Mucosa of rectum (tissue), 2 donors: ENCODE measurements around the gene ARL13B.

Experiments used
- H3K27ac ChIP-seq, 2 donors: one replicate each; pipeline ENCODE4 v1.7.0; 2013; ENCODE audit warnings: inconsistent platforms in 2 of 2, low read depth in 2 of 2, low read length in 2 of 2
- H3K27me3 ChIP-seq, 2 donors: one replicate each; pipeline ENCODE4 v1.7.0; 2013; ENCODE audit warnings: low read length in 2 of 2; ENCODE audit not compliant: control insufficient read depth in 2 of 2, insufficient read depth in 2 of 2
- H3K36me3 ChIP-seq, 2 donors: one replicate each; pipeline ENCODE4 v1.7.0; 2013; ENCODE audit warnings: low read length in 2 of 2; ENCODE audit not compliant: control insufficient read depth in 2 of 2, insufficient read depth in 2 of 2
- H3K4me1 ChIP-seq, 2 donors: one replicate each; pipeline ENCODE4 v1.7.0; 2013; ENCODE audit warnings: low read length in 2 of 2, mild to moderate bottlenecking in 1 of 2; ENCODE audit not compliant: control insufficient read depth in 2 of 2, insufficient read depth in 2 of 2
- H3K4me3 ChIP-seq, 2 donors: one replicate each; pipeline ENCODE4 v1.7.0; 2013; ENCODE audit warnings: low read length in 2 of 2
- H3K9ac ChIP-seq, 2 donors: one replicate each; pipeline ENCODE4 v1.7.0; 2013; ENCODE audit warnings: low read length in 2 of 2, low read depth in 1 of 2, mild to moderate bottlenecking in 1 of 2
- H3K9me3 ChIP-seq, 2 donors: one replicate each; pipeline ENCODE4 v1.7.0; 2013; ENCODE audit warnings: low read length in 2 of 2; ENCODE audit not compliant: control insufficient read depth in 2 of 2
- donor health status: healthy.
- donor health status: Normal muscosa, but diverticular disease.

Gene ARL13B

DNA sequence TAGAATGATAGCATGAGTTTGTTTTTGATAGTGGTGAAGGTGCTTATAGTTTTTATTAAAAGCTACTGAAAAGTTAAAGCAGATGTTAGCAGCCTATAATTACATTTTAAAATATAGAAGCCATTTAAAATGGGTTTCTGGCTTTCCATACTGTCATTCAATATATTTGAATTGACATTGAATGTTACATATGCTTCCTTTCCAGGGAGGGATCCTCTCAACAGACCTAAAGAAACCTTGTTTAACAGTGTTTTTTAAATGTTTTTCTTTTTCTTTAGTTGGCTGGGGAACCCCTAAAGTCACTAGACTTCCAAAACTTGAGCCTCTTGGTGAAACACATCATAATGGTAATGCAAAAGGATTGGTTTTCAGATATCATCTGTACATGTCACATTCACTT is 70.6 kb downstream of the ARL13B start:
- H3K27me3 ChIP-seq = no peaks in the 10 kb centered on the region
- no peaks in the 10 kb centered on the region for H3K9me3 ChIP-seq
- H3K4me3 ChIP-seq = no peak overlapping the region
- H3K36me3 ChIP-seq = peaks cover 0 to 3% of the 10 kb centered on the region in 2 donors
- H3K4me1 ChIP-seq = no peaks in the 10 kb centered on the region
- H3K9ac ChIP-seq = no peak overlapping the region
- no peak overlapping the region for H3K27ac ChIP-seq

- Histone ChIP-seq H3K4me1 (peaks cover 11 to 21% of the 10 kb centered on the region in 2 donors), H3K4me3 (no peak overlapping the region), H3K27me3 (no peaks in the 10 kb centered on the region), H3K36me3 (peaks cover 0 to 6% of the 10 kb centered on the region in 2 donors), H3K27ac (no peak overlapping the region), H3K9ac (no peak overlapping the region), H3K9me3 (no peaks in the 10 kb centered on the region)
Observed at GRCh38 chr3:94061297-94061696, 81.3 kb downstream of the ARL13B start.

DNA sequence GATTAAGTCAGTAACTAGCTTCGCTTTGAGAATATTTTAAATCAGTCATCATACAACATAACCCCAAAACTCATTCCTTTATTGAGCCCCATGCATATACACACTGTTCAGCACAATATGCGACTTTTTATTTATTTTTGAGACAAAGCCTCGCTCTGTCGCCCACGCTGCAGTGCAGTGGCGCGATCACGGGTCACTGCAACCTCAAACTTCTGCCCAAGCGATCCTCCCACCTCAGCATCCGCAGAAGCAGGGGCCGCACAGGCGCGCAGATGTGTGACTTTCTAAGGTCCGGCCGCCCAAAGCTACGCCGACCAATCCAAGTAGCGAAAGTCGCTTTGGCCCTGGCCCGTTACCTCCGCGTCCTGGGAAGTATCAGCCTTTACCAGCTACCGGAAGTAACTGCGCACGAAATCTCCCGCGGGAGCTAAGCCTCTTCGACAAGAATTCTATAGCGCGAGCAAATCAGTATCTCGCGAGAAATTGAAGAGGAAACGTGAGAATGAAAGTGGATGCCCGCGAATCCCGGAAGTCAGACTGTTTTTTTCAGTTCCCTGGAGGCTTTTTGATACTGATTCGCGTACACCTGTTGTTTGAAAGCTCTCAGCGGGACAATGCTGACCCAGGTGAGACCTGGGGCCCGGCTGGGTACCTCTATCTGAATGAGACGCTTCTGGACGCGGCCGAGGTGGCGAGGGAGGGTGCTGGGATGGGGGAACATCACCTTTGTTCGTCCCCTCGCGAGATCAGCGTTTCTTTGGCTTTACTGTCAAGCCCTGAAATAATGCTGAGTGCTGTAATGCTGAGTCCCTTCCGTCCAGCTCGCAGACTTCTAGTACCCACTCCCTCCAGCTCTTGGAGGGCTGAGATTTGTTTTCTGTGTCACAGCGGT is 82.8 kb downstream of the ARL13B start, which contains the start of the genes DHFR2 and NSUN3:
Gene DHFR2, minus strand, starts transcription at position 404 of the 892 bp plus-strand sequence. CDS start 1,405 bp downstream, outside the sequence.
Gene NSUN3, plus strand, starts transcription at position 549 of the 892 bp plus-strand sequence. Its CDS starts 66 bp downstream, at position 615.
- Histone ChIP-seq H3K27me3 (no peaks in the 10 kb centered on the region), H3K4me3 (peak within 1 kb of the TSS; percentile 85 to 96), H3K27ac (peak within 1 kb of the TSS; percentile 90 to 95), H3K4me1 (peaks cover 11 to 21% of the 10 kb centered on the region in 2 donors), H3K9me3 (no peaks in the 10 kb centered on the region), H3K9ac (peak within 1 kb of the TSS; percentile 78 to 92), H3K36me3 (peaks cover 9 to 19% of the 10 kb centered on the region in 2 donors)

- Histone ChIP-seq H3K27me3 (no peaks in the 10 kb centered on the region), H3K27ac (peak overlapping the region; percentile 90 to 95), H3K4me3 (peak overlapping the region; percentile 85 to 96), H3K36me3 (peaks cover 11 to 25% of the 10 kb centered on the region in 2 donors), H3K4me1 (peaks cover 11 to 21% of the 10 kb centered on the region in 2 donors), H3K9ac (peak overlapping the region; percentile 78 to 92), H3K9me3 (no peaks in the 10 kb centered on the region)
Observed at GRCh38 chr3:94063496-94064119, 83.7 kb downstream of the ARL13B start.

- Histone ChIP-seq H3K27ac (peak overlapping the region in 1 of 2 donors; percentile 2), H3K4me1 (peaks cover 11 to 25% of the 10 kb centered on the region in 2 donors), H3K36me3 (peaks cover 11 to 25% of the 10 kb centered on the region in 2 donors), H3K27me3 (no peaks in the 10 kb centered on the region), H3K9me3 (no peaks in the 10 kb centered on the region), H3K4me3 (peak overlapping the region; percentile 85 to 96), H3K9ac (no peak overlapping the region)
Observed at GRCh38 chr3:94064243-94064860, 84.4 kb downstream of the ARL13B start.

DNA sequence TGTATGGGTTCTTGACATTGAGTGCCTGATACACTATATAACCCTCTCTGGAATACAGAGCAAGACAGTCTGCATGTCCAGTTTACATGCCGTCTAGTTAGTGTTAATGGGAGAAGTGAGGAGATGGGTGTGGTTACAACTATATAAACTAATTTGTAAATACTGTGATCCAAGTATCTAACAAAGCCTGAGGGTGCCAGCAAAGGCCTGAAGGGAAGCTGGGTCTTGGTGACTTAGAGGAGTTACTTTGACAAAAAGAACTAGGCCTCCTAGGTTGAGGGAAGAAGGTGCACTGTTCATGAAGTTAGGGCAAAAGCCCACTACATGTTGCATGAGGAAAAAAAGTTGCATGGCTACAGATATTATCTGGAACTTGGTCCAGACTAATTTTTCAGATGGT is 85.2 kb downstream of the ARL13B start:
- Histone ChIP-seq H3K9me3 (no peaks in the 10 kb centered on the region), H3K27ac (no peak overlapping the region), H3K4me3 (no peak overlapping the region), H3K27me3 (no peaks in the 10 kb centered on the region), H3K36me3 (peaks cover 11 to 22% of the 10 kb centered on the region in 2 donors), H3K9ac (no peak overlapping the region), H3K4me1 (peaks cover 11 to 25% of the 10 kb centered on the region in 2 donors)

DNA sequence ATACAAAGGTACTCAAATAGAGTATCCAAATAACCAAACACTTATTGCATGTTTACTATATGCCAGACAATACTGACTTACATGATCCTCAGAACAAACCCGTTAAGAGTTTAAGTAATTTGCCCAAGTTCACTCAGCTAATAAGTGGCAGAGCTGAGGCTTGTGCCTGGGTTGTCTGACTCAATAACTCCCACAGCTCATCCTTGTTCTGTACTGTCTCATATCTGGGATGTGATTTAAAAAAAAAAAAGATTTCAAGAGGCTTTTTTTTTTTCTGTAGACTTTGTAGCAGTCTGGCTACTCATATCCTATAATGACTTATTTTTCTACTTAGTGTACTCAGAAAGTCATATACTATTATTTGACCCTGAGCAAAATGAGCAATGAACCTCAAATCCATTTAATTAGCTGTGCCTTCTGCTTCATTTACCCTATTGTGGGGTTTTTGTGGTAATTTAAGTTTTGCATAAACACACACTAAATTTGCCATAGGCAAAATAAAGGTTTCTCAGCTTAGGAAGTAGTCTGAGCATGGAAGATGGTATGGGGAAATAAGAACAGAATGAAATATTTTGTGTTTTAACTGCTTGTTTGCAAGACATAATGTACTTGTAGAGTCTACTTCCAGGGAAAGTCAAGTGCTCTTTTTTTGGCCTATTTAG is 86.0 kb downstream of the ARL13B start:
- peaks cover 14 to 22% of the 10 kb centered on the region in 2 donors for H3K36me3 ChIP-seq
- H3K27ac ChIP-seq = no peak overlapping the region
- no peak overlapping the region for H3K9ac ChIP-seq
- no peaks in the 10 kb centered on the region for H3K27me3 ChIP-seq
- no peak overlapping the region for H3K4me3 ChIP-seq
- peaks cover 11 to 25% of the 10 kb centered on the region in 2 donors for H3K4me1 ChIP-seq
- no peaks in the 10 kb centered on the region for H3K9me3 ChIP-seq

GRCh38 chr3:94066506-94067500 is 86.8 kb downstream of the ARL13B start:
- no peak overlapping the region for H3K4me3 ChIP-seq
- H3K4me1 ChIP-seq = peaks cover 10 to 25% of the 10 kb centered on the region in 2 donors
- no peaks in the 10 kb centered on the region for H3K27me3 ChIP-seq
- H3K9me3 ChIP-seq = no peaks in the 10 kb centered on the region
- peaks cover 19 to 24% of the 10 kb centered on the region in 2 donors for H3K36me3 ChIP-seq
- H3K27ac ChIP-seq = no peak overlapping the region
- H3K9ac ChIP-seq = no peak overlapping the region
